NCI-H2107 treated with DMSO at 0.1 percent for 48 hours (cell line): ENCODE measurements around the gene GCAT.

Source experiments
- DNase-seq: peaks from one replicate; lab custom pipeline; 2025; ENCODE audit not compliant: unreplicated experiment; lab: John Stamatoyannopoulos, UW

The GCAT gene

DNA sequence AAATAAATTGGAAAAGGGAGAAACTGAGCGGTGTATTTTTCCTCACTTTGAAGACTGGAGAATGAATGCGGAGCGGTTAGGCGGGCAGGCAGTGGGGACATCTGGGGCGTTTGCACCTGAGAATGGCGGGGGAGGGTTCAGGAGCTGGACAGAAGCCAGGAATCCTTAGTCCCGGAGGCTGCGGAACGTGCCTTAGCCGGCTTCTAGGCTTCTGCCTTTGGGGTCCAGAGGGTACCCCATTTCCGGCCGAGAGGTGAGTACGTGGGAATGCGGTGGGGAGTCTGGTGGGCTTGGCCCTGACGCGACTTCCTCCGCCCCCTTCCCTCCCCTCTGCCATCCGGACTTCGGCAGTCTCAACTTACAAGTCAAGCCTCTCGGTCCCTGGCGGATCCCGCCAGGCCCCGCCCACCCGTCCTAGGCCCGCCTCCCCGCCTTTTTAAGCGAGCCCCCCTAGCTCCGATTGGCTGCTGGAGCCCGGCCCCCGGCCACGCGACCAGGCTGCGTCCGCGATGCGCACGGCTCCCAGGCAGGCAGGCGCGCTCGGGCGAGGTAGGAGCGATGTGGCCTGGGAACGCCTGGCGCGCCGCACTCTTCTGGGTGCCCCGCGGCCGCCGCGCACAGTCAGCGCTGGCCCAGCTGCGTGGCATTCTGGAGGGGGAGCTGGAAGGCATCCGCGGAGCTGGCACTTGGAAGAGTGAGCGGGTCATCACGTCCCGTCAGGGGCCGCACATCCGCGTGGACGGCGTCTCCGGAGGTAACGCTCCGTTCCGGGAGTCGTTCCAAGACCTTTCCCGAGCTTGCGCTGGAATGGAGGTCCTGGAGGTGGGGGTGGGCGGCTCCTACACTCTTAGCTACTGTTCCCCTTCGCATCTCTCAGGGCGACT is at the start of gene GCAT:
TSS of gene GCAT (plus strand) at position 525 of the 884 bp plus-strand sequence. CDS start at position 559, 34 bp downstream.
- DNase-seq, result peak; percentile 81

DNA sequence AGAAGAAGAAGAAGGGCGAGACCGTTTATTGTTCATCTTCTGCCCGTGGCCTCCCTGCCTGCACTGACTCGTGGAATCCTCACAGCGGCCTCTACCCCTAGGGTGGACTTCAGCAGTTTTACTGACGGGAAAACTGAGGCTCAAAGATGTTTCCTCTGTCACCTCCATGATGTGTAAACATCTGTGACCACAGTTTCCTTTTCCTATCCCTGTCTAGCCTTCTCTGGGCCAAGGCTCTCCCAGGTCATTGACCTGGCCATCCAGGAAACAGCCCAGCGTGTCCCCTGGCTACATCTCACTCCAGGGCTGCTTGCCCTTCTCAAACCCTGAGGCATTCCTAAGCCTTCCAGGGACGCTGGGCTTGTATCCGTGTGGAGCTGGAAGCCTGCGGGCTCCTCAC is 49.0 kb upstream of the GCAT start:
- DNase-seq, result no peak

DNA sequence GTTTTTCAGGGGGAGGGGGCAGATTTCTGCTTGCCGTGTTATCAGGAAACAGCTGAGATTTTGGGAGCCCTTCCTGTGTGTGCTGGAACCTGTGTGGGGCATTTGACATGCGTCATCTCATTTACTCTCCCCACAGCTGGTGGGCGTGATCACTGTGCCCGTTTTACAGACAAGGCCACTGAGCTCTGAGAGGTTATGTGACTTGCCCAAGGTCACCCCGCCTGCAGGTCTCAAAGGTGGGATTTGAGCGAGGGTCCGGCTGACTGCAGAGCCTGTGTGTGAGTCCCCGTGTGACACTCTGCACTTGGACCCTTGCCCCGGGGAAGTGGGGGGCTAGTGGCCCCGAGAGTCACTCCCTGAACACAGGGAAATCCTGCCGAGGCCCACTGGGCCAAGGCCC is 48.5 kb upstream of the GCAT start:
- no peak for DNase-seq

DNA sequence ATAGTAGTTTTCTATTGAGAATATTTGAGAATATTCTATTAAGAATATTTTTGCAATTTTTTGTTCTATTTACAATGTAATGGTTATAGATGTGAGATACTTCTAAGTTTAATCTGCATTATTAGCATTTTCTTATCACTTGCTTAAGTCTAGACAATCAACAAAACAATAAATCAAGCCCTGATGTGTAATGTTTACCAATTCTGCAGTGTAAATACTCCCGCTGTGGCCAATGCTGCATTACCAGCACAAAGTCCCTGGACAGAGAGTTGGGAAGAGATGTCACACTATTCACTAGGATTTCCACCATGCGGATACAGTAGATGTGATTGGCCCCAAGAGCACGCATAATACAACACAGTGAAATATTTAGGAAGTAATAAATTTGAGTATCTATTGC is 47.6 kb upstream of the GCAT start:
- no peak for DNase-seq

DNA sequence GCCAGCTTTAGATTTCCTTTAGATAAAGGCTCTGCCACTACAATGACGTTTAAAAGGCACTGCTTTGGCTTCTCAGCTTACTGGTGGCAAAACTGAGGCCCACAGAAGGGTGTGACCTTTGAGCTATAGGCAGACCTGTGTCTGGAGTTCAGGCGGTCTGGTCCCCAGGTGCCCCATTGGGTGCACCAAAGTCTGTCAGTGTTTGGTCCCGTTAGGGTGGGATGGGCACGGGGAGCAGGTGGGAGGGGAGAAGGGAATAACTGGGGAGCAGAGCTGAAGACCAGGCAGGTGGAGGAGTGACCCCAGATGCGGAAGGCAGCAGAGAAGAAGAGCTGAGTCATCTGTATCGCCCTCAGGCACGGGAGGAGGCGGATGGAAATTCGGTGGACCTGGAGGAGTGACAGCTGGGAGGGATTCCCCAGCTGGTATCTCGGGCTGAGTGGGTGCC is 45.3 kb upstream of the GCAT start:
- no peak for DNase-seq

DNA sequence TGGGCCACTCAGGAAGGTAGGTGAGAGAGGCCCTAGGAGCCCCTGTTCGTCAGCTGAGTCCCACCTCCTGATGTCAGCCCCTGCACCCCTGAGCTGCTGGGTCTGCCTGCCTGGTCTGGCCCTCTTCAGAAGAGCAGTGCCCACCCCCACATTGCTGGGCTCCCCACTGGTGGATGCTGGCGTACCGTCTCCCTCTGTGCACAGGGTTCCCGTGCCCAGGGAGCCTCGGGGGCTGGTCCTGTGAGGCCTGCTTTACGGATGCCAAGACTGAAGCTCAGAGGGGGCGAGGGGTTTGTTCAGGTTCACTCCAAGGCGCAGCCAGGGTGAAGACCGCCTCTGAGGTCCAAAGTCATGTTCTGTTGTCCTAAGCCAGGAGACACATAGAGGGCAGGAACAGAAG is 44.7 kb upstream of the GCAT start:
- no peak for DNase-seq

DNA sequence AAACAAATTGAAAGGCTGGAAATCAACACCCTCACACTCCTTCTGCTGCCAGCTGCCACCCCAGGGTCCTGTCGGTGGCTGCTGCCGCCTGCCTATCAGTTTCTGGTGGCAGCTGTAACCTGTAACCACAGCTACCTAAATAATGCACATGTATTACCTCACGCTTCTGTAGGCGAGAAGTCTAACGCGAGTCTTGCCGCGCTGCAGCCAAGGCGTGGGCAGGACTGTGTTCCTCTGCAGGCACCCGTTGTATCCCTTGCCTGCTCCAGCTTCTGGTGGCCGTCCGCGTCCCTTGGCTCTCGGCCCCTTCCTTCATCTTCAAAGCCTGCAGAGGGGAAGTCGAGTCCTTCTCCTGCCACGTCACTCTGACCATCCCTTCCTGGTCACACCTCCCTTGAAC is 44.1 kb upstream of the GCAT start:
- DNase-seq, result peak; percentile 30

DNA sequence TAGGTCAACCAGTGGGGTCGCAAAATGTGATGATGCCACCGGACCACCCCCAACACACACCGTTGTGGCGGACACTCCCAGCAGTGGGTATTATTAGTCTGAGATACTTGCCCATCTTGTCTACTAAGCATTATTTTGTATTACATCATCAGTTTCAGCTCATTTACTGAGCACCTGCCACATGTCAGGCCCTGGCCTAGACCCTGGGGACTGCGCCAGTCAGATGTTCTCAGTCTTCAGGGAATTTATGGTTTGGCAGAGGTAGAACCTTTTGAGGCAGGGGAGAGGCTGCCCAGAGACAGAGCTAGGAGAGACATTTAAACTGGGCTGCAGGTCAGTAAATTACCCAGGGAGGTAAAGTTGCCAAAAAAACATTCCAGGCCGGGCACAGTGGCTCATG is 43.1 kb upstream of the GCAT start:
- peak; percentile 47 for DNase-seq

DNA sequence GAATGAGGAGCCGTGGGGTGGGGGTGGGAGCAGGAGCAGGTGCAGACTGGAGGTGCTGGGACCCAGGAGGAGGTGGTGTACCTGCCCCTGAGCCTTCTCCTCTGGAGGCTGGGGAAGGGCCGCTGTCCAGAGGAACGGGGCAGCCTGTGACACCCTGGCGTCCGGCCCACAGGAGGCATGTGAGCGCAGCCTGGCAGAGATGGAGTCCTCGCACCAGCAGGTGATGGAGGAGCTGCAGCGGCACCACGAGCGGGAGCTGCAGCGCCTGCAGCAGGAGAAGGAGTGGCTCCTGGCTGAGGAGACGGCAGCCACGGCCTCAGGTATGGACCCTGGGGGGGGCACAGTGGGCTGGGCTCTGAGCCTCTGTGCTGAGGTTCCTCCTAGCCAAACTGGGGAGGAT is 42.2 kb upstream of the GCAT start:
- no peak for DNase-seq

DNA sequence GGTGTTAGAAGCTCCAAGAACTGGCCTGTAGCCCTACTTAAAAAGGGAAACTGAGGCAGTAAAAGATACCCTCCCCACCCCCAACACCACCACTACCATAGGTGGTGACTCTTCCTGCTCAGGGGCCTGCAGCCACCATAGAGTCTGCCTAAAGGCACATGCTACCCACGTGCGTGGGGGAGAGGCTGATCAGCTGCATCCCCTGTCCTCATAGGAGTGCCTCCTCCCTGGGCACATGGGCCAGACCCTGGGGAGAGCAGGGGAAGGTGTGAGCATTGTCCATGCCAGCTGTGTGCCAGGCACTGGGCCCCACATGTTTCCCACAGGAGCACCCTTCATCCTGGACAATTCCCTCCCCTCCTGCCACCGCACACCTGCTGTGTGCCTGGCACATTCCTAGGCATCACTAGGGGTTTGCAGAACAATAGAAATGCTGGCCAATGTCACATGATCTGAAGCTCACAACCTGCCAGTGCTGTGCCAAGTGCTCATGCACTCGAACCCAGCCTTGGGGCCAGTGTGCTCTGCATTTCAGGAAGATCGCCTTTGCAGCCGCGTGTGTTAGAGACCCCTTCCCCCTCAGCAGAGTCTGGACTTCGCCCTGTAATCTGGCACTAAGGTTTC is 41.7 kb upstream of the GCAT start:
- DNase-seq, result no peak

DNA sequence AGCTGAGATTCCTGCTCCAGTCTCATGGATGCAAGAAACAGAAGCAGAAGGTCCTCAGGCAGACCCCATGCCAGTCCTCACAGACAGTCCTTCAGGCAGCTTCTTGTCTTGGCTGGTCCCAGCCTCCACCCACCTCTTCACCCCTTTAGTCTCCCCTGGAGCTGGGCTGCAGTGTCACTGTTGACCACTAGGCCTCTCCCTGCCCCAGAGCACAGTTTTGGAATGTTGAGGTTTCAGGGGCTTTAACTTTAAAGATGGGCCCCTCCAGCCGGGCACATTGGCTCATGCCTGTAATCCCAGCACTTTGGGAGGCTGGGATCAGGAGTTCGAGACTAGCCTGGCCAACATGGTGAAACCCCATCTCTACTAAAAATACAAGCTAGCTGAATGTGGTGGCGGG is 39.5 kb upstream of the GCAT start:
- DNase-seq, result no peak

DNA sequence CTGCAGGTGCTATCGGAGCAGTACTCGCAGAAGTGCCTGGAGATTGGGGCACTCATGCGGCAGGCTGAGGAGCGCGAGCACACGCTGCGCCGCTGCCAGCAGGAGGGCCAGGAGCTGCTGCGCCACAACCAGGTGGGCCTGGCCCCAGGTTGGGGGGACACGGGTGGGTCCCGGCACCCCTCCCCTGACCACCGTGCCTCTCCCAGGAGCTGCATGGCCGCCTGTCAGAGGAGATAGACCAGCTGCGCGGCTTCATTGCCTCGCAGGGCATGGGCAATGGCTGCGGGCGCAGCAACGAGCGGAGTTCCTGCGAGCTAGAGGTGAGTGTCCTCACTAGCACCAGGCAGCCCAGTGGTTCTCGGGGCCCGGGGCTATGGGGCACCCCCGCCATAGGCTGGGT is 38.7 kb upstream of the GCAT start:
- no peak for DNase-seq

DNA sequence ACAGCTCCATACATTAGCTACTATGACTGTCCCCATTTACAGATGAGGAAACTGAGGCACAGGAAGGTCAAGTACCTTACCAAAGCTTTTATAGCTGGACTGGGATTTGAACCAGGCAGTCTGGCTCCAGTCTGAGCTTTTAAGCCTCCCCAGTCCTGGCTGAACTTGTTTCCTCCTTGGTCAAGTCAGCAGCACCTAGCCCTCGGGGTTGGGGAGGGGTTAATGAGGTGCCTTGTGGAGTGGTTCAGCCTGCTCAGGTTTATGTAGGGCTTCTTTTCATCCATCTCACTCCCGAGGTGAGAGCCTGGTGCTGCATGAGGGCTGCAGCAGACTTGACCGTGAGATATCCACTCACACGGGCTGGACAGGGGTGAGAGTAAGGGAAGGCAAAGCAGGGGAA is 36.7 kb upstream of the GCAT start:
- DNase-seq, result no peak

DNA sequence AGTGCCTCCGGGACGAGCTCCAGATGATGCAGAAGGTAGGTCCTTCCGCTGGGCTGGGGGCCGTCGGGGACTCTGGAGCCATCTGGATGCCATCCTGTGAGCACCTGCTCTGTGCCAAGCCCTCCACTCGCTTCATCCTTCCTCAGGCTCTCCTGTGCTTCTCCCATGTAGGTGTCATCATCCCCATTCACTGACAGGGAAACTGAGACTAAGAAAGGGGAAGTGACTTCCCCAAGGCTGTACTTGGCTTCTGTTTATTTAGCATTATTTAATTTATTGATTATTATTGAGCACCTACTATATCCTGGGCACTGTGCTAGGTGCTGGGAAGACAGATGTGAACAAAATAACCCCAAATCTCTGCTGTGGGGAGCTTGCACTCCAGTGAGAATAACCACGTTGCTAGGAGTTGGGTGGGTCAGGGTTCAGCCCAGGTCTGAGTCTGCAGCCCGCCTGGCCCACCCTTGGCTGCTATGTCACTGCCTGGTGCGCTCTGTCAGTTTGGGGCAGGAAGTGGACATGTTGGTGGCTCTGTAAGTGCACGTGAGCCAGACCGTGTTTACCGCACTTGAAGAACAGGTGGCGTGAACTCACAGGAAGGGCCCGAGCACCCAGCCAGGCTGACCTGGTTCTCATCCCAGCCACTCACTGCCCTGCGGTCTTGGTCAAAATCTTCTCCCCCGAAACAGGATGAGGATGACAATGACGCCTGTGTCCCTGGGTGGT is 35.9 kb upstream of the GCAT start:
- no peak for DNase-seq

DNA sequence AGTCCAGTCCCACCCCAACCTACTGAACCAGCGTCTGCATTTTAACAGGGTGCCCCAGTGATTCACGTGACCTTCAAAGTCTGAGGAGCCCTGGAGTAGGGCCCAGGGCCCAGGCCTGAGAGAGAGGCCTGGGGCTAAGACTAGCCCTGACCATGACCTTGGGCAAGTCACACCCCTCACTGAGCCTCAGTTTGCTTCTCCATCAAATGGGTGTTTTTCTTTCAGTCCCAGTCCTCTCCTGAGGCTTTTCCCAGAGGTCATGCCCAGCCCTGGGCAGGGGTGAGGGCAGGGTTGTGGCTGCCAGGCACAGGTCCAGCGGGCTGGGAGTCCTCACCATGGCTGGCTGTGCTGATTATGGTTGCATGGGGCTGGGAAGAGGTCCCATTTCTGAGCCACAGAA is 33.0 kb upstream of the GCAT start:
- DNase-seq, result no peak

DNA sequence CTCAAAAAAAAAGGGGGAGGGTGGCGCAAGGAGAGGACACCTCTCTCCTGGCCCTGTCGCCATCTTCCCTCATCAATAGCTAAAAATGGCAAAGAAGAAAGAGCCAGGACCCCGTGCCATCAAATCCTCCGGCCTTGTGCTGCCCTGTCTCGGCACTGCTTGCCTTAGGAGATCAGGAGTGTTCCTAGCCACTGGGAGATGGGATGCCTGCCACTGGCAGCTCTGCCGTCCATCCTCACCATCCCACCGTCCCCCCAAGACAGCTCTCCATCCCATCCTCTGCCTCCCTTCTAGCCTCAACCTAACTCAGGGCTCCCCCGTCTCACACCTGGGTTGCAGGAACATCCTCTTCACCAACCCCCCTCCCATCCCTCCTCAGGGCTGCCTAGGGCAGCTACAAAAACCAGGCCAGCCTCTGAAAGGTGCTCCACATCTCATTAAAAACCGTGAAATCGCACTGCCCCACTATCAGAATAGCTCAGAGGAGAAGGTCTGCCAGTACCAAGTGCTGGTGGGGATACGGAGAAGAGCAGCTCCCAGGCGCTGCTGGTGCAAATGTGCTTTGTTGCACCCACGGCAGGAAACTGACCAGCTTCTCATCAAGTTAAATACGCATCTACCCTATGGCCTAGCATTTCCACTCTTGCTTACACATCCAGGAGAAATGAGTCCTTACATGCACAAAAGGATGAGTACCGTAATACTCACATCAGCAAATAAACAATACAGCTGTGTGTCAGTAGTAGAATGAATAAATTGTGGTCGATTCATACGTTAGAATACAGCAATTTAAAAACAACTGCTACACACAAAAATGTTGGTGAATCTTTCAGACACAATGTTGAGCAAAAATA is 31.7 kb upstream of the GCAT start:
- no peak for DNase-seq

DNA sequence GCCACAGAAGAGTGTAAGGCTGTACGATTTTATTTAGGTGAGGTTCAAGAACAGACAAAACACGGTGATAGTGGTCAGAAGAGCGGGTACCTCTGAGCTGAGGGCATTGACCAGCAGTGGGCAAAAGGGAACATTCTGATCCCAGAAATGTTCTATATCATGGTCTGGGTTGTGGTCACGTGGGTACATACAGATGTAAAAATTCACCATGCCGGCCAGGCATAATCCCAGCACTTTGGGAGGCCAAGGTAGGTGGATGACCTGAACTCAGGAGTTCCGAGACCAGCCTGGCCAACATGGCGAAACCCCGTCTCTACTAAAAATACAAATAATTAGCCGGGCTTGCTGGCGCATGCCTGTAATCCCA is 31.1 kb upstream of the GCAT start:
- no peak for DNase-seq

DNA sequence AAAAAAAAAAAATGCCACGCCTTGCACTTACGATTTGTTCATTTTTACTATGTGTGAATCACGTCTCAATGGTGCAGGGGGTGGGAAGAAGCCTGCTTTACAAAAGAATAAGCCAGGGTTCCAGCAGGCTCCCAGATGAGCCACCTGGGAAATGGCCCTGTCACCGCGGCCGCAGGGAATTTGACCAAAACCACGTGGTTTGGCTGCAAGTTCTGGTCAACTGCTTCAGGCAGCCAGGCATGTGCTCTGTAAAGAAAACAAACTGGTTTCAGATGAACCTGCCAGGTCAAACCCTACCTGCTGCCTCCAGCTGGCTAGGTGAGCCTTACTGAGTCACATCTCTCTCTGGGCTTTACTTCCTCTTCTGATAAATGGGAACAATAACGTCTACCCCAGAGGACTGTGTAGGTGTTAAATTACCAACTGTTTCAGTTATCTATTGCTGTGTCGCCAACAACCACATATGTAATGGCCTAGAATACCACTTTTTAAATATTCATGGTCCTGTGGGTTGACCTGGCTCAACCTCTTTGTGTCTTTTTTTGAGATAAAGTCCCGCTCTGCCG is 30.5 kb upstream of the GCAT start:
- DNase-seq, result peak; percentile 21

DNA sequence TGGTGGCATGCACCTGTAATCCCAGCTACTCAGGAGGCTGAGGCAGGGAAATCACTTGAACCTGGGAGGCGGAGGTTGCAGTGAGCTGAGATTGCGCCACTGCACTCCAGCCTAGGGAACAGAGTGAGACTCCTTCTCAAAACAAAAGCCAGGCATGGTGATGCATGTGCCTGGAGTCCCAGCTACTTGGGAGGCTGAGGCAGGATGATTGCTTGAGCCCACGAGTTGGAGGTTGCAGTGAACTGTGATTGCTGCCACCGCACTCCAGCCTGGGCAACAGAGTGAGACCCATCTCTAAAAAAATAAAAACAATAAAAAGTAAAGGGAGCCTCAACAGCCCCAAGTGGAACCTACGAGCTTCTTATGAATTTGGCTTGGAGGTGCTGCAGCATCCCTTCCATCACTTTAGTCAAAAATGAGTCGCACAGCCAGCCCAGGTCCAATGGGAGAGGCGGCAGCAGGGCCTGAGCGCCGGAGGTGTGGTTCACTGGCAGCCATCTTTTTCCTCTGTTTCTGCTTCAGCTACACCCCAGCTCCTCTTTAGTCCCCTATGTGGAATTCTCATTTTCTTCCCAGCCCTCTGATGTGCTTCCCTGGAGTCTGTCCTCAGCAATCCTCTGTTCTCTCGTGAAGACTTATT is 29.2 kb upstream of the GCAT start:
- DNase-seq, result no peak

DNA sequence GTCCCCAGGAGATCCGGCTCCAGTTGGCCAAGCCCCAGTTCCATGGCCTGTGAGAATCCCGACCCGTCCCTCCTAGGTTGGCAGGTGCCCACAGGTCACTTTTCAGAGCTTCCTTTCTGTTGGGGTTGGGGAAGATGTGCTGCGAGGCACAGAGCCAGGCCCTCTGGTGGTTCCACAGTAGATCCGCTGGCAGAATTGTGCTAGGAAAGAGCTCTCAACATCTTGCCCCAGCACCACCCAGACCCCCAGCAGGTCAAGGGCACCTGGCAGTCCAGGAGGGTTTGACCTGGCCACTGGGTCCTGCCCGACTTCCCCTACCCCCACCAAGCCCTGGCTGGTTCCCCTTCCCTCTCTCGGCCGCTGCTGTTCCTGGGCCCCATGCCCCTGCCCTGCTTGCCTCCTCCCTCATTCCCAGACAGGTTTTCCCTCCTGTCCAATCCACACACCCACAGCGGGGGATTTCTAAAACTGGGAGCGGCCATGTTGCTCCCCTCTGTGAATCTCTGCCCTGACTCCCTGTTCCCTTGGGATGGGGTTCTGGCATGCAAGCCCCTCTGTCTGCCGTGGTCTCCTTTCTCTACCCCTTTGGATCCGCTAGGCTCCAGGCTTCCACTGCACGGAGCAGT is 26.2 kb upstream of the GCAT start:
- DNase-seq, result no peak
